ENCODE measurements around the gene SERPINA3. TPM values are rescaled to one million over a fixed set of nuclear protein-coding genes. Genes with fewer than 3 reads are reported as not detected.
"Not testable (repeated sequence)": the region's sequence is repeated elsewhere in the genome, so short reads cannot be mapped to it uniquely, and the experiment has no call there.

The SERPINA3 gene
- total and polyA plus RNA-seq, 7 donors = 2.3 to 233 (median 94.5) TPM

DNA sequence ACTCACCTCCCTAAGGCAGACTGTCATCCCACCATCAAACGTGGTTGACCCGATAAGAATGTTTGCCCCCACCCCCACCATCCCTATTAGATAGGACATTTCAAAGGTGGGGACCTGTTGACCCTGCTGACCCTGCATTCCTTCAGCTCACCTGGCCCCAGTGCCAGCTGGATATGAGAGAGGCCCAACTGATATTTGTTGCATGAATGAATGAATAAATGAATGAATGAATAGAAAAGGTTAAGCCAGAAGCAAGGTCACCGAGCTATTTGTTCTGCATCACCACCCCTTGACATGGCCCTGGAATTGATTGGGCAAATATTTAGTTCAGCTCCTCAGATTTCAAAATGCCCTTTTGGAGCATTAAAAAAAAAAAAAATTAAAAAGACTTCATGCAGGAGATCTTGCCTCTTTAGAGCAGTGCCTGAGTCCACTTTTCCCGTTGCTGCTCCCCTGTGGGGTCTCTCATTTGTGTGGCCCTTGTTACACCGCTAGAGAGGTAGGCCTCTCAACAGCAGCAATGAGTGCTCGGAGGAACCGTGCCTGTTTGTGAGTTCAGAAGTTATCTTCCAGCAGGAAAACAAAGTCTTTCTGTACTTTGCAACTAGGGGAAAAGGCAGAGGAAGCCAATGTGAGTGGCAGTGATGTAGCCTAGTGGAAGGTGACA, 39.4 kb upstream of the SERPINA3 start:
- 79 to 84% methylated on average over 7 of the region's 7 CpGs for WGBS, 2 donors
- H3K9me3 ChIP-seq = no peaks in the 10 kb centered on the region
- intact Hi-C loops (cut with DNase I) = no loop called here
- no peak for DNase-seq
- no peak overlapping the region for H3K27ac ChIP-seq
- no peaks in the 10 kb centered on the region for H3K27me3 ChIP-seq
- H3K4me1 ChIP-seq = no peaks in the 10 kb centered on the region
- no peak for TF ChIP-seq POLR2AphosphoS5 (IDR thresholded peaks at IDR 0.05)
- TF ChIP-seq EP300 (IDR thresholded peaks at IDR 0.05) = no peak
- no peak overlapping the region for H3K4me3 ChIP-seq
- no peaks in the 10 kb centered on the region for H3K36me3 ChIP-seq

DNA sequence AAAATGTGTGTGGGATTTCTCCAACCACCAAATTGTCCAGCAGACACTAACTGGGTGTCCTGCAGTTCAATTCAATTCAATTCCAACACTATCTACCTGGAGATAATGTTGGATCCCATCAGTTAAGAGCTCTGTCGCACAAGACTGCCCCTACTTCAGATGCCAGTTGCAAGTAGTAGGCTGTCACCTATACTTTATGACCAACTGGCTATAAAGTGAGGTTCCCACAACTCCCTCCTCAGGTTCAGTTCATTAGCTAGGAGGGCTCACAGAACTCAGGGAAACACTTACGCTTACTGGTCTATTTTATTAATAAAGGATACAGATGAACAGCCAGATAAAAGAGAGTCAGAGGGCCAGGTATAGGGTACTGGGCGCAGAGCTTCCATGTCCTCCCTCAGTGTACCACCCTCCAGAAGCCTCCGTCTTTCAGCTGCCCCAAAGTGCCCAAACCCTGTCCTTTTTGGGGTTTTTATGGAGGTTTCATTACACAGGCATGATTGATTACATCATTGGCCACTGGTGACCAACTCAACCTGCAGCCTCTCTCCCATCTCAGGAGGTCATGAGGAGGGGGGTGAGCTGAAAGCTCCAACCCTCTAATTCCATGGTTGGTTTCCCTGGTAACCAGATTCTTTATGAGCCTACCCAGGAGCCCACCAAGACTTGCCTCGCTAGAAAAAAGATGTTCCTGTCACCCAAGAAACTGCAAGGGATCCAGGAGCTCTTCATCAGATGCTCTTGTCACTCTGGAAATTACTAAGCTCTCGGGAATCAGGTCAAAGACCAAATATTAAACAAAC, 38.5 kb upstream of the SERPINA3 start:
- DNase-seq = no peak
- intact Hi-C loops (cut with DNase I) = no loop called here
- TF ChIP-seq, protein P1, sequence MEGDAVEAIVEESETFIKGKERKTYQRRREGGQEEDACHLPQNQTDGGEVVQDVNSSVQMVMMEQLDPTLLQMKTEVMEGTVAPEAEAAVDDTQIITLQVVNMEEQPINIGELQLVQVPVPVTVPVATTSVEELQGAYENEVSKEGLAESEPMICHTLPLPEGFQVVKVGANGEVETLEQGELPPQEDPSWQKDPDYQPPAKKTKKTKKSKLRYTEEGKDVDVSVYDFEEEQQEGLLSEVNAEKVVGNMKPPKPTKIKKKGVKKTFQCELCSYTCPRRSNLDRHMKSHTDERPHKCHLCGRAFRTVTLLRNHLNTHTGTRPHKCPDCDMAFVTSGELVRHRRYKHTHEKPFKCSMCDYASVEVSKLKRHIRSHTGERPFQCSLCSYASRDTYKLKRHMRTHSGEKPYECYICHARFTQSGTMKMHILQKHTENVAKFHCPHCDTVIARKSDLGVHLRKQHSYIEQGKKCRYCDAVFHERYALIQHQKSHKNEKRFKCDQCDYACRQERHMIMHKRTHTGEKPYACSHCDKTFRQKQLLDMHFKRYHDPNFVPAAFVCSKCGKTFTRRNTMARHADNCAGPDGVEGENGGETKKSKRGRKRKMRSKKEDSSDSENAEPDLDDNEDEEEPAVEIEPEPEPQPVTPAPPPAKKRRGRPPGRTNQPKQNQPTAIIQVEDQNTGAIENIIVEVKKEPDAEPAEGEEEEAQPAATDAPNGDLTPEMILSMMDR (IDR thresholded peaks at IDR 0.05) = no peak
- TF ChIP-seq POLR2A (IDR thresholded peaks at IDR 0.05) (no peak), EP300 (IDR thresholded peaks at IDR 0.05) (no peak), POLR2AphosphoS5 (IDR thresholded peaks at IDR 0.05) (no peak)

DNA sequence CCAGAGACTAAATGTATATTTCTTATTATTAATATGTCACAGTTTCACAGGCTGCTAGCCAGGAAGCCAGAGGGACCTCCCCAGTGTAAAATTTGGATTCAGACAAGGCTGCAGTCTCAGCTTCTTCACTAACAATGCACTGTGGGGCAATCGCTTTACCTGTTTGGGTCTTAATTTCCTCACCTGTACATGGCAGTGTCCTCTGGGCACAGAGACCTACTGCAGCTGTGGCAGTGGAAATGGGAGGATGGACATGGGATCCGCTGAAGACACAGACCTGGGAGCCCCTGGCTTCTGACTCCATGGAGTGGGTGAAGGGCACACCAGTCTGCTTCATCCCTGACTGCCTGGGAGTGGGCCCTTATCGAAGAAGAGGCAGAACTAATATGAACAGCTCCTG, 37.9 kb upstream of the SERPINA3 start:
- no peaks in the 10 kb centered on the region for H3K4me1 ChIP-seq
- TF ChIP-seq EP300 (IDR thresholded peaks at IDR 0.05) = no peak
- TF ChIP-seq POLR2A (IDR thresholded peaks at IDR 0.05) = no peak
- TF ChIP-seq, protein P1 (IDR thresholded peaks at IDR 0.05) = no peak
- TF ChIP-seq POLR2AphosphoS5 (IDR thresholded peaks at IDR 0.05) = no peak
- DNase-seq = no peak
- intact Hi-C loops (cut with DNase I) = no loop called here
- no peaks in the 10 kb centered on the region for H3K36me3 ChIP-seq
- no peak overlapping the region for H3K4me3 ChIP-seq
- H3K27me3 ChIP-seq = no peaks in the 10 kb centered on the region
- H3K27ac ChIP-seq = no peak overlapping the region
- 66 to 91% methylated on average over 3 of the region's 3 CpGs for WGBS, 2 donors
- no peaks in the 10 kb centered on the region for H3K9me3 ChIP-seq

More for the DNA sequence above, 38.5 kb upstream of the SERPINA3 start:
- no peaks in the 10 kb centered on the region for H3K27me3 ChIP-seq
- WGBS, 2 donors = 85 to 86% methylated on average over 6 of the region's 6 CpGs
- H3K36me3 ChIP-seq = no peaks in the 10 kb centered on the region
- no peak overlapping the region for H3K4me3 ChIP-seq
- no peak overlapping the region for H3K27ac ChIP-seq
- no peaks in the 10 kb centered on the region for H3K9me3 ChIP-seq
- no peaks in the 10 kb centered on the region for H3K4me1 ChIP-seq

DNA sequence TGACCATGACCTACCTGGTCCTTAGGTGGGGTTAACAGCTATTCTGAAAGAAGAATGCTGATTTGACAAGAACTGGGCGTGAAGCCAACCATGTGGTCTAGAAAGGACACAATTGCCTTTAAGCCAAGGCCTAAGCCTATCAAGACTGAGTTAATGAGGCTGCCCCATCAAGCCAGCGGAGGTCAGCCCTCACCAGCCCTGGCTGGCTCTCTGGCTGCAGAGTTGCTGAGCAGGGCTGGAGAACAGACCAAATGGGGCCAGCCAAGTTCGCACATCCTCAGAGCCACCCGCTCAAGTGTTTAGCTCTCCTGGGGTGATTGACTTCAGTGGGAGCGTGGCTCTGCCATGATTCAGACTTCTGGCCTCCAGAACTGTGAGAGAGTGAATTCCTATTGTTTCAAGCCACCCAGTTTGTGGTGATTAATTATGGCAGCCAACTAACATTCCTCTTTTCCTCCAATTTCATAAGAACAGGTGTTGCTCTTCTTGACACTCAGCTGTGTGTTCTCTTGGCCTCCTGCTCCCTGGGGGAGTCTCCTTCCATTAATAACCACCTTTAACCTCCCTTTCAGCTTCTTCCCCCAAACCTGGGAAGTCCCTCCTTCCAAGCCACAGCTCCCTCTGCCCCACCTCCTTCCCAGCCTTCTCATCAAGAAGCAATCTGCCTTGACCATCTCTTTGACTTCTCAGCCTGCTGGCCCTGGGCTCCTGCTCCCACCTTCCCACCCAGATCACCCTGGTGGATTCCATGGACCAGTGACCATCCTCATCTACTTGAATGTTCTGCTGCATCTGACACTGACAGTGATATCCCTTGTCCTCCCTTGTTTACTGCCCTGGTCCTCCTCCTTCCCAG, 36.2 kb upstream of the SERPINA3 start:
- 79 to 90% methylated on average over 5 of the region's 5 CpGs for WGBS, 2 donors
- no peak for DNase-seq
- Histone ChIP-seq H3K27me3 (no peaks in the 10 kb centered on the region), H3K36me3 (no peaks in the 10 kb centered on the region), H3K27ac (no peak overlapping the region), H3K9me3 (no peaks in the 10 kb centered on the region), H3K4me1 (peaks cover 0 to 2% (median 0%) of the 10 kb centered on the region in 4 donors), H3K4me3 (no peak overlapping the region)
- TF ChIP-seq POLR2A (IDR thresholded peaks at IDR 0.05) (no peak), EP300 (IDR thresholded peaks at IDR 0.05) (no peak), POLR2AphosphoS5 (IDR thresholded peaks at IDR 0.05) (no peak)
- TF ChIP-seq, protein P1 (IDR thresholded peaks at IDR 0.05) = no peak
- intact Hi-C loops (cut with DNase I) = no loop called here

DNA sequence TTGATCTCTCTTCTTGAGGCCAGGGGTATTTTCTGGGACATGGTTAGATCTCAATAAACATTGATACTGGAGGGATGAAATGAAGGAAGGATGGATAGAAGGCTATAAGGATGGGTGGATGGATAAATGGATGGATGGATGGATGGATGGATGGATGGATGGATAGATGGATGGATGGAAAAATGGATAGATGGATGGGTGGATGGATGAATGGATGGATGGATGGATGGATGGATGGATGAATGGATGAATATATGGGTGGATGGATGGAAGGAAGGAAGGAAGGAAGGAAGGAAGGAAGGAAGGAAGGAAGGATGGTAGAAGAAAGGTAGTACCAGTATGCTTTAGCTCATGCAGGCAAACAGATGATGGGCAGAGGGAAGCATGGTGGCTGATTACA, 34.7 kb upstream of the SERPINA3 start:
- H3K27ac ChIP-seq; H3K9me3 ChIP-seq; DNase-seq; intact Hi-C loops (cut with DNase I); H3K4me3 ChIP-seq; H3K36me3 ChIP-seq; H3K27me3 ChIP-seq; H3K4me1 ChIP-seq: not testable (repeated sequence)

Data from sigmoid colon (tissue), 7 donors.